Stimulated activated CD4-positive, alpha-beta T cell treated with anti-CD3 and anti-CD28 coated beads, TNF-alpha, amount 100 ng/mL, for 1 hour (primary cell): ENCODE data around the gene PRKCE.
A peak's percentile ranks its signal among the peaks of the same experiment; 100 is the strongest.

Experiments
- DNase-seq, 3 donors: peaks; one replicate each; pipeline ENCODE4 v3.0.0-alpha.2; 2020; ENCODE audit warnings: low read depth in 3 of 3, low spot score in 1 of 3

The PRKCE gene

DNA sequence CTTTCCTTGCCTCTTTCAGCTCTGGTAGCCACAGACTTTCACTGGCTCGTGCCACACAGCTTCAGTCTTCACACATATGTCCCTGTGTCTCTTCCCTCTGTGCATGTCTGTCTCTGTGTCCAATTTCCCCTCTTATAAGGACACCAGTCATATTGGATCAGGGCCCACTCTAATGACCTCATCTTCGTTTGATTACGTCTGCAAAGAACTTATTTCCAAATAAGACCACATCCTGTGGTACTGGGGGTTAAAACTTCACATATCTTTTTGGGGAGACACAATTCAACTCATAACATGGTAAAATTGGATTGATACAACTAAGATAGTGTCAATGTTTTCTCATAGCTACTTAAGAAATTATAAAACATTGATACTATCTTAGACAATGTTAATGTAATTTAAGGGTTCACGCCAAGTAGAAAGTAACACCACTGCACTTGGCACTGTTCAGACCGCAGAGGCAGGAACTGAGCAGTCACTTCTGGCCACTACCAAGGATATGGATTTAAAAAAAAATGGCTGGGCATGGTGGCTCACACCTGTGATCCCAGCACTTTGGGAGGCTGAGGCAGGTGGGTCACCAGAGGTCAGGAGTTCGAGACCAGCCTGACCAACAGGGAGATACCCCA, 526.1 kb downstream of the PRKCE start:
- no peak for DNase-seq

DNA sequence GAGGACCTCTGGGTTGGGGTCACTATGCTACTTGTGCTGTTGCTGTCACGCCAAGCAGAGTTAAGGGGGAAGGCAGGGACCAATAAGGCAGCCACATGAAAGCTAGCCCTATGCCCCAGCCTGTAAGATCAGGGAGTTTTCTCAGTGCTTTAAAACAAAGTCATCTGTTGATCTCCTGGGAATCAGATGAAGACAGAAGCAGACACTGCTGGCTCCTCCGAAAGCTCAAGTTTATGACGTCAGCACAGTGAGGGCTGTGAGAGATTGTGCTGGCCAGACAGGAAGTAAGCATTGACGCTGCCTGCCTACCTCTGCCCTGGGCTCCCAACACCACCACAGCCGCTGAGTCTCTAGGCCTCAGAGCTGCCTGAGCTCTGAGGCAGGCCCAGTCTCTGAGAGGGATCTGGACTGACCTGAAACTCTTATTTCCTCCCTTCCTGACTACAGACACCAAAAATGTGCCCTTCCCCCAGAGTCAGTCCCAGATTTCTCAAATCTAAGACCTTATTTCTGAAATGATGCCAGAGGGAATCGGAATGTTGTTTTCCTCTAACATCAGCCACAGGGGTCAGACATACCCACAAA, 527.7 kb downstream of the PRKCE start:
- DNase-seq = no peak

DNA sequence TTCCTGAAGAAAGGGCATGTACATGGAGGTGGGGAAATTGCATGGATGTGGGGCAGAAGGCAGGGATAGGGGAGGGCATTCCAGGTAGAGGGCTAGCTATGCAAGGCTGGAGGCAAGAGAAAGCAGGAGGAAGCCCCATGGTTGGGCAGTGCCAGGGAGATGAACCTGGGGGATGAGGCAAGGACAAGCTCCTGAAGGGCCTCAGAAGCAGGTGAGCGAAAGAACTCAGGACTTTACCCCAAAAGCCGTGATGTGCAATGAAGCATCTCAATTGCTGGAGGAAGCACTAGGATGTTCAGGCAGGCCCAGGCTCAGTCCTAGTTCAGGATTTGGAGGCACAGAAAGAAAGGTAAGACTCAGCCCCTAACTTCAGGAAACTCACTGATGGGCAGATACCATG, 528.7 kb downstream of the PRKCE start:
- DNase-seq = no peak

DNA sequence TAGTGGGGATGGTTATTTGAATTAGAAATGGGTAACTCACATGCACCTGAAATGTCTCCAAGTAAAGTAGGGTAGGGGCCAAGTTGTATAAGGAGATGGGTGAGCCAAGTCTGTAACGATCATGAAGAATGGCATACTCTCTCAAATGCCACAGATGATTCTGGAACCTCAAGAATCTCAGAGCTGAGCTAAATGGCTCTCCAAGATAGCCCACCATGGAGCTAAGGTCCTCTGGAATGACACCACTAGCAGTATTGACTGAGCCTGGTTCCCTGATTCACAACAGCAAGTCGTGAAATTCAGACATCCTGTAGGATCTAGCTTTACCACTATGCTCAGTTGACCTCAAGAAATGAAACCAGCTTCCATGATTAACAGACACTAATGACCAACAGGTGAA, 529.8 kb downstream of the PRKCE start:
- DNase-seq = no peak

DNA sequence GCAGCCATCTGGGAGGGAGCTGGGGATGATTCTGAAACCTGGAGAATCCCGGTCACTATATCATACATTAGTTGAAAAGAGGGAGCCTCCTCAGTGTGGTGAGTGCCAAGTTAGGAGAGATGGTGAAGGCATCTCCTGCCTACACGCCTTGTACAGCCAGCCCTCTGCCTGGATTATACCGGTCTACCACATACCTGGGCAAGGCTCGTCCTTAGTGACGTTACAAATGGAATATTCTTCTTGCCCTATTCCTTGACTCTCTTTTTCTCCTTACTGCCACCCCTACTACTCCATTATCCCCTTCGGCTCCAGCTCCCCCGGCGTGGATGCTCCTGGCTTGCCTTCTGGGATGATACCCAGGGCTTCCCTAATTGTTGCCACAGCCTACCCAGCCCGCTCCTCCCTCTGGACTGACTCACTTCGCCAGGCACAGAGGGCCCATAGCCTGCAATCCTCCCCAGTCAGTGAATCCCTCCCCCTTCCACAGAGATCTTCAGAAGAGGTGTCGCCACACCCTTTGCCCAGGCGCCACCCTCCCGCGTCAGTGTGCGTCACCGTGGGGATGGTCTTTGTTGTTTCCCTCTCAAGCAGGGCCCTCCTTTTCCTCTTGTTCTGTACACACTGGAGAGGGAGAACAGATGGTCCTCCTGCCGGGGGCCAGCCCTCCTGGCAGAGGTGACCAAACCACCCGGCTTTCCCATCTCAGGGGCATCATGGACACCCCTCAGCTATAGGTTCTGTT, 530.5 kb downstream of the PRKCE start:
- DNase-seq = no peak

DNA sequence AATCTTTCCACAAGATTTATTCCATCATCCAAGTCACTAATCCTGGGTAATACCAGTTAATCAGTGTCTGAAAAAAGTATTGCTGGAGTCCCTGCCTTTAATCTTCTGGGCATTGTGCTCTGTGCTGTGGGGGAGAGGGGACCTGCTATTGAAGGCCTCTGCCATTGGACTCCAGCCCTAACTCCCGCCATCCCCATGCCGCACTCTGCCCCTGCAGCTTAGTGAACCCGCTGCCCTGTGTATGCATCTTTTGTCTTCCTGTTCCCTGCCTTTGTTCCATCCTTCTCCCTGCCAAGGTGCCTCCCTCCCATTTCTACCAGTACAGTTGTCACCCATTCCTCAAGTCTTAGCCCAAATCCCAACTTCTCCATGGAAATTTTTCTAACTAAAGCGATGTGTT, 532.0 kb downstream of the PRKCE start:
- DNase-seq = no peak

DNA sequence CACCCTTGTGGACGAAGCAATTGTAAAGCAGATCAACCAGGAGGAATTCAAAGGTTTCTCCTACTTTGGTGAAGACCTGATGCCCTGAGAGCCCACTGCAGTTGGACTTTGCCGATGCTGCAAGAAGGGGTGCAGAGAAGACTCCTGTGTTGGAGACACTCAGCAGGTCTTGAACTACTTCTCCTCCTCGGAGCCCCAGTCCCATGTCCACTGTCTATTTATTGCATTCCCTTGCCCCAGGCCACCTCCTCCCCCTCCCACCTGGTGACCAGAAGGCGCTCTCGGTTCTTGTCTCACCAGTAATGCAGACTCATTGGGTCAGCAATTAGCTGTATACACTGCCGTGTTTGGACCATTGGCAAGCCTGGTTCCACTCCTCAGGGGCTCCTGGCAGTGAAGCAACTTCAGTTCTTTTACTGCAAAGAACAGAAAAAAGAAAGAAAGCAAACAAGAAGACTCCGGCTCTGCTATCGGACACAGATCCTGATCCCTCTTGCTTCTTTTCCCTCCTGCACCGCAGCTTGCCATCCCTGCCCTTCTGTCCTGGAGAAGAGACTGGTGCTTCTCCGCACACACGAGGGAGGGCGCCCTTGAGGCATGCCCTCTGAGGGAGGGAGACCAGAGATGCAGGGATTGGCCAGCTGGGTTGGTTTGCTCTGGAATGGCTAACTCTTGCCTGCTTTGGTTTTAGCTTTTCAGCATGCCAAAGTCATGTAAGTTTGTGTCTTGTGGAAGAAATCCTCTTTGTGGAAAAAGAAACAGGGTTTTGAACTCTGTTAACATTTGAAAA, 533.5 kb downstream of the PRKCE start:
- no peak for DNase-seq

DNA sequence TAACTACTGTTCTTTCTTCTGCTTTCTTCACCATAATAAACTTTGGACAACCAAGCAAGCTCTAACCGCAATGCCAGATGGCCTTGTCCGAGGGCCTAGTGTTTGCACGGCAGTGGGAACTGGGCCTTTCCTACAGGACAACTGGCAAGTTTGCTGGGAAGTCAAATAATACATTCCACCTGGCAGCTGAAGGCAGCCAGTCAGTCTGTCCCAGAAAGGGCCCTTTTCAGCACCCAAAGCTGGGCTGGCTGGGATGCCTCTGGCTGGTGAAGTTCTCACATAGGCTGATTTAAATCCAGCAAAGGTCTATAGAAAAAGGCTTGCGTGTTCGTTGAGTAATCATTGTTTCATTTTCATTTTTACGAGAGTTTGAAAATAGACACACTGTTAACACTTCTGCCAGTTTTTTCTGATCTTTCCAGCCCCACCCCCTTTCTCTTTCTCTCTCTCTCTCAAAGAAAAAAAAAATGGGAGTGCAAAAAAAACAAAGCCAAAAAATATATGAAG, 535.7 kb downstream of the PRKCE start:
- peak in 1 of 3 donors; percentile 10 for DNase-seq

DNA sequence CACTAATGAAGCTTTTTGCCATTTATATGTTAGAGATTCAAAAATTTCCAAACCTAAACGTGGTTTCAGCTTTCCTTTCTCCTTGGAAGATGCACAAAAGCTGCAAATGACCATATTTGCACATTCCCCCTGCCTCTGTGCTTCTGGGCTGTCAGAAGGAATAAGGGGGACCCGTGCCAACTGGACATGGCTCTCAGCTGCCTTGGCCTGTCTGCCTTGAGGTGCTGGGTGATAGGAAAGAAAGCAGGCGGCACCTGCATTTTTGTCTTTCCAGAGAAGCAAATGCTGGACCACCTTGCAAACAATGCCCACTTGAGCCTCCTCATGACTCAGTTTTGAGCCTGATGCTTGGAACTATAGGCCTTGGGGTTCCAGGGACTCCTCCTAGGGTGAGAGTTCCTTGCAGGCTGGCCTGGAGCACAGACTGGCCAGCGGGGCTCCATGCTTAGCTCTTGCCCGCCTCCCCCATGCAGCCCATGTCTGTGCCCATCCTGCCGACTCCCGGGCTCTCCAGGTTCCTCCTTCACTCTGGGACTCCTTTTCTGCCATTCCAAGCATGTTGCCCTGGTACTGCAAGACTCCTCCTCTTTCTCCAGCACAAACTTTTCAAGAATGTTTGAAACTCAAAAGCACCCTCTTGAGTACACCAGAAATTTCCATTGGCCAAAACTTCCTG, 536.7 kb downstream of the PRKCE start:
- no peak for DNase-seq

DNA sequence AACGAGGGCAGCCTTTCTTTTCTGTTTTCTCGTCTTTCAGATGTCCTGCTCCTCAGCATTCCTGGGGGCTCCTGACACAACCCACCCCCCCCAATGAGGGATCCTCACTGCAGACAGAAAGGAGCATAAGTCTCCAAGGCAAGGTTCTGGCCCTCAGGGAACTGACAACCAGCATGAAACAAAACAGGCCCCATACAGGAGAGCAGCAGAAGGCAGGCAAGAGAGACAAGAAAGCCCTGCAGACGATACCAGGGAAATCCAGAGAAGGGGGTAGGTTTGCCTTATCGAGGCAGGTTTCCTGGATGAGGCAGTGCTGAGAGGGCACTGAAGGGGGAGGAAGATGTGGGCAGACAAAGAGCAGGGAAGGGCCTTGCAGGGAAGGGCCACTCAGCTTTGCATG, 541.9 kb downstream of the PRKCE start:
- no peak for DNase-seq

DNA sequence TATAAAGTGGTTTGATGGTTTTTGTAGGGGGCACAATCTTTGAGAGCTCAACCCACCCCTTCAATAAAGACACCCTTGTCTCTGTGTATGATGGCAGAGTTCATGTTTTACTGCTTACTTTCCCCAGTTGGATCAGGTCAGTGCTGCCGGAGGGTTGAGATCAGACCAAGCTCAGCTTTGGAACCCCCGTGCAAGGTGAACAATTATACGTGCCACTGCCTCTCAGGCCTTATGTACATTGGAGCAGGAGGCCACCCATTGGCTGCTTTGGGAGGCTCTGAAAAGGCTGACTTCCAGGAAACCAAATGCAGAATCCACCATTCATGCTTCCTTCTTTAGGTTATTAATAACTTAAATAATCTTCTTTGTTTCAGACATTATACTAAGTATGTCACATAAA, 542.4 kb downstream of the PRKCE start:
- DNase-seq = no peak

DNA sequence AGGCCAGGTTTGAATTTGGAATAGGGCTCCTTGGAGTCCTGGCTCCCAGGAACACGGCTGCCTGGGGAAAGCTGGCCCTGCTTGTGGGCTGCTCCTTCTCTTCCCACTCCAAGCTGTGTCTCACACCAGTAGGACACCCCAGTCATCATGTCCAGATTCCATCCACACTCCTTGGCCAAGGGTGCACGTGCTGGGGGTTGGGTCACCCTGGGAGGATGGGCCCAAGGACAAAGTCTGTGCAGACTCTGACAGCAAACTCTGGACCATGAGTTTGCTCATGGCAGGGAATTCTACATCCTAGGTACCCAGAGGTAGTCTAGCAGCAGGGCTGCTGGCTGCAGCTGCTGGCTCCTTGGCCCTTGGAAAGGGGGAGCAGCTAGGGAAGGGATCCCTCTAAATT, 543.4 kb downstream of the PRKCE start:
- DNase-seq = no peak

DNA sequence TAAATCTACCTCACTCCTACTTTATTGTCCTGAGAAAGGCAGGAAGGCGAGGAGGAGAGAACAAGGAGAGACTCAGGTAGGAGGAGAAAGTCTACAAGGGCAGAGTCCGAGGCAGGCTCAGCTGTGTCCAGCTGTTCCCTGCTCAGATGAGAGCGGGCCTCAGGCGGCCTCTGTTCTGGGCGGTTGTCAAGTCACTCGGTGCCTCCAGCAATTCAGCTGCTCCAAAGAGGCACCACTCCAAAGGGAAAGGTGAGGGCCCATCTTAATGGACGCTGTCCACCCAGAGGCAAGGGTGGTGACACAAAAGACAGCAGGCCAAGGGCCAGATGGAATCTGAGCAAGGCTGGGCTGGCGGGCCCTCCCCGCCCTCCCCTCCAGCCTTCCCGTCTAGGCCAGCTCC, 544.3 kb downstream of the PRKCE start:
- DNase-seq = no peak

DNA sequence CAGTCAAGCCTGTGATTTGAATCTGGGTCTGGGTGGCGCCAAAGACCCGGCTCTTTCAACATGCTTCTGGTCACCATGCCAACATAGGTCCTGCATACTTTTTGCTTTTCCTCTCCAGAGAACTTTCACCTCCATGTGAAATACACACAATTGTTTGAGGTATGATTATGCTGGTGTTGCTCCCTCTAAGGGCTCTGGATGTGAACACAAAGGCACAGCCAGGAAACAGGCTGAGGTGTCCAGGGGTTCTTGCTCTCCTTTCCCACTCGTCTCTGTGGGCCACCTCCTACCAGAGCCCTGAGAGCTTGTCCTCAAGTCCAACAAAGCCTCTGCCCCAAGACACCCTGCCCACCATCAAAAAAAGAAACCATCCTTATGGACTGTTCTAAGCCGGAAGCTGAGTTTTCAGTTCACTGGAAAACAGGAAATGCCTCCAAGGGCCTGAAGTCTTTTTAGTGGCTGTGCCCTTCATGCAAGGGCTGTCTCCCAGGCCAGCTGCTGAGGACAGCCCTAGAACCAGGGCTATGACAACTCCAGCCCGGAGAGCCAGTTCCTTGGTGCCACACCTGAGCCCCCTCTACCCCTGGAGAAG, 545.5 kb downstream of the PRKCE start:
- DNase-seq = no peak

DNA sequence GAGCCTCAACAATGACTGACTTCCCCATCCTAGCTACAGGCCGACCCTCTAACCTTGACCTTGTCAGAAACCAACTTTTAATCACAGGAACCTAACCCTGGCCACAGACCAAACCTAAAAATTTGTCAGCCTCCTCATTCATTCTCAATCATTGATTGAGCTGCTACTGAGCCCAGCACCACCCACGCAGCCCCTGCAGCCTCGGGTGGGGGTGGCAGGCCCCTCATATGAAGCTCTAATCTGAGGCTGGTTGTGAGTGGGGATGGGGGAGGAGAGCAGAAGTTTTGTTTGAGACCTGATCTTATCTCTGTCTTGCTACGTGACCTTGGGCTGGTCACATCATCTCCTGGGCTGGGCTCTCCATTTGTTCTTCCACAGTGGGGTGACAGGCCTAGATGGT, 546.2 kb downstream of the PRKCE start:
- DNase-seq = no peak

DNA sequence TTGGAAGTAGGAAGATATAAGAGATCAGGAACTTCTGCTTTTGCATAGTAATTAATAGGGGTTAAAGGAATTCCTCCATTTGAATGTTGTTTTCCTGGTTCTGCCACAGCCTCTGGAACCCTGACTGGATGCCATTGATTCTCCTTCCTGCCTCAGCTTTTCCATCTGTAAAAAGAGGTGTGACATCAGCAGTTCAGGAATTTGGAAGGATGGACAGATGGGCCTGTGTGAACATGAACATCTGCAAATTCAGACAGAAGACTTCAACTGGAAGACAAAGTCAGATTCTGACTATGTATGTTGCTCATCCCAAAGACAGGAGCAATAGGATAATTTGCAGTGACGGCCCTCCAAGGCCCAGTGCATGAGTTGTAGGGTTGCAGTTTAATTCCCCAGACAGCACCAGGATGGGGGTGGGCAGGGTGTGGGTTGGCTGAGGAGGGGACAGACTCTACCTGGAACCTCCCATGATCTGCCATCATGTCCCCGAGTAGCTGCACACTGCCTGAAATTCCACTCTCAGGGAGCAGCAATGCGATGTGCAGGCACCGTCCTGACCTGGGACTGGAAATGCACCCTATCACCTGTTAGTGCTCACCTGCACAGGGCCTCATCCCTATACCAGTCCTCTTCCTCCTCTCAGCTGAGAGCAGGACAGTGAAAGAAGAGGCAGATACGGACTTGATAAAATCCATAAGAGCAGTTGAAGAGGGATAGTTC, 546.8 kb downstream of the PRKCE start:
- DNase-seq = no peak

DNA sequence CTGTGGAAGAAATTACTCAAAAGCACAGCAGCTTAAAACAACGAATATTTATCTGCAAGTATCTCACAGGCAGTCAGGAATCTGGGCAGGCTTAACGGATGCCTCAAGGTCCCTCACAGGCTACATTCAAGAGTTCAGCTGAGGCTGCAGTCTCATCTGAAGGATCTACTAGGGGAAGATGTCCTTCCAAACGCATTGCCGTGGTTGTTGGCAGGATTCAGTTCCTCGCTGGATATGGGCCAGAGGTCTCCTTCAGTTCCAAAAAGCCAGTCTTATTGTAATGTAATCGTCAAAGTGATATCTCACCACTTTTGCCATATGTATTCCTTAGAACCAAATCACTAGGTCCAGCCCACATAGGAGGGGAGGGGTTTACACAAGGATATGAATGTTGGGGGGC, 547.5 kb downstream of the PRKCE start:
- DNase-seq = no peak

DNA sequence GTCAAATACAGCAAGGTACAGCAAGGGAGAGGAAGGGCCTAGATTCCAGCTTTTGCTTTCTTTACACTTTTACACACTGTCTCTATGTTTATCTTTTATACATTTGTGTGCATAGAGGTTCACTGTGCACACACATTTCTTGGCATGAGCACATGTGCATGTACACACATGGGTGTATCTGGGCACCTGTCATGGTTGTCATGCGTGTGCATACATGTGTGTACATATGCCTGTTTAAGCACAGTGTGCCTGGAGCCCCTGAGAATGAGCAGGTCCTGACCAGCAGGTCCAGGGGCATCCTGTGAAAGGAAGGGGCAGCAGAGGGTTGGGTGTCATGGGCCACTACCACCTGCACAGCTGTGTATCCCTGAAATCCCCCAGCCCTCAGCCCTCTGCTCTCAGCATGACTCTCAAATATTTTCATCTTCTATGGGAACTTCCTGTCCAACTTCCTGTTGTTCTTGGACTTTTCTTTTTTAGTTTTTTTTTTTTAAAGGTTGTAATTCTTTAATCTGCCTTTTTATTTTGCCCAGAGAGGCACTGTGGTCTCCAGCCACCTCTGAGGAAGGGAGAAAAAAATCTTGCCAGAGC, 548.7 kb downstream of the PRKCE start:
- no peak for DNase-seq

DNA sequence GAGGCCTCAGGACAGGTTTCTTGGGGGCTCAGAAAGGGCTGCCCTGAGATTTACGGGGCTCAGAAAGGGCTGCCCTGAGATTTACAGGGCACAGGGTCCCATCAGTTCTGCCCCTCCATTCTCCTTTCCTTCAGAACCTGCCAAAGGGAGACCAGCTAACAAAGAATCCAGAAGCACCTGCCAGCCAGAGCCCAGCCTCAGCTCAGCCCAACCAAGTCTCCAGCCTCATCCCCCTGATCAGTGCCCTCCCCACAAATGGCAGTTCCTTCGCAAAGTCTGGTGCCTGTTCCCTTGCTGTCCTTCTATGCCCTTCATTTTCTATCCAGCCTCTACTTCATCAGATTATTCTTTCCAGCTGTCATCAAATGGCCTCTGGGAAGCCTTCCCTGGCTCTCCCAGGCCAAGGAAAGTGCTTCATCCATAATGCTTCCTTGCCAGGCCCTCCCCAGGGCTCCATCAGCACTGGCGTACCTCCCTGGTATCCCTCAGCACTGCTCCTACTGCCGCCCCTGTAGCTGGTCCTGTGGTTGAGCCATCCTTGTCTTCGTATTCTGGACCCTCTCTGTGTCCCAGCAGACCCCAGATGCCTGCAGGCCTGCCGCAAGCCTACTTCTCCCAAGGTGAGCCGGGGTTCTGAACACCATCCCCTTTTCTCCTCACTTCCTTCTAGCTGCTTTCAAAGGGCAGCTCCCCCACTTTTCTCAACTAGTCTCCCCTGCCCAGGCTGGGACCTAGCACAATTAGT, 549.6 kb downstream of the PRKCE start:
- no peak for DNase-seq
